ENCODE results near the gene WASF2. TPM values are rescaled to one million over a fixed set of nuclear protein-coding genes. Genes with fewer than 3 reads are reported as not detected.
A peak's percentile ranks its signal among the peaks of the same experiment; 100 is the strongest.

The WASF2 gene
- total RNA-seq, 4 donors from 2014 or later, result 74.7 to 107 (median 79.8) TPM

- Histone ChIP-seq H3K4me1 (peaks cover 5 to 32% (median 22%) of the 10 kb centered on the region in 3 donors), H3K4me3 (no peak overlapping the region), H3K9me3 (no peaks in the 10 kb centered on the region), H3K36me3 (no peaks in the 10 kb centered on the region), H3K27ac (peak overlapping the region in 1 of 4 donors; percentile 27), H3K27me3 (no peaks in the 10 kb centered on the region)
- no peak for ATAC-seq
- TF ChIP-seq POLR2AphosphoS5 (IDR thresholded peaks at IDR 0.05) (no peak), CTCF (IDR thresholded peaks at IDR 0.05) (no peak), POLR2A (IDR thresholded peaks at IDR 0.05) (no peak), EP300 (IDR thresholded peaks at IDR 0.05) (no peak)
- 87 to 94% methylated on average over 5 to 6 of the region's 6 CpGs for WGBS, 2 donors (ENCODE audit: low coverage in 1 of 2)
Measured at GRCh38 chr1:27507960-27508665, 18.1 kb upstream of the WASF2 start.

GRCh38 chr1:27506703-27507102 lies 16.7 kb upstream of the WASF2 start:
- no peaks in the 10 kb centered on the region for H3K9me3 ChIP-seq
- H3K36me3 ChIP-seq, result no peaks in the 10 kb centered on the region
- WGBS, 2 donors (ENCODE audit: low coverage in 1 of 2), result 82 to 94% methylated on average over 3 to 4 of the region's 6 CpGs
- TF ChIP-seq POLR2AphosphoS5 (IDR thresholded peaks at IDR 0.05) (no peak), CTCF (IDR thresholded peaks at IDR 0.05) (no peak), POLR2A (IDR thresholded peaks at IDR 0.05) (no peak), EP300 (IDR thresholded peaks at IDR 0.05) (no peak)
- no peak for ATAC-seq
- H3K4me1 ChIP-seq, result peaks cover 5 to 40% (median 22%) of the 10 kb centered on the region in 3 donors
- no peak overlapping the region for H3K4me3 ChIP-seq
- no peak overlapping the region for H3K27ac ChIP-seq
- H3K27me3 ChIP-seq, result no peaks in the 10 kb centered on the region

- no peak for ATAC-seq
- no peaks in the 10 kb centered on the region for H3K36me3 ChIP-seq
- H3K27me3 ChIP-seq, result no peaks in the 10 kb centered on the region
- peaks cover 5 to 40% (median 22%) of the 10 kb centered on the region in 3 donors for H3K4me1 ChIP-seq
- H3K9me3 ChIP-seq, result no peaks in the 10 kb centered on the region
- H3K4me3 ChIP-seq, result no peak overlapping the region
- TF ChIP-seq CTCF (IDR thresholded peaks at IDR 0.05) (no peak), EP300 (IDR thresholded peaks at IDR 0.05) (no peak), POLR2AphosphoS5 (IDR thresholded peaks at IDR 0.05) (no peak)
- H3K27ac ChIP-seq, result peak overlapping the region; percentile 82 to 95 (median 93)
- 13 to 30% methylated on average over 2 to 5 of the region's 5 CpGs for WGBS, 2 donors (ENCODE audit: low coverage in 1 of 2)
Measured at GRCh38 chr1:27505420-27505680, 15.4 kb upstream of the WASF2 start.

DNA sequence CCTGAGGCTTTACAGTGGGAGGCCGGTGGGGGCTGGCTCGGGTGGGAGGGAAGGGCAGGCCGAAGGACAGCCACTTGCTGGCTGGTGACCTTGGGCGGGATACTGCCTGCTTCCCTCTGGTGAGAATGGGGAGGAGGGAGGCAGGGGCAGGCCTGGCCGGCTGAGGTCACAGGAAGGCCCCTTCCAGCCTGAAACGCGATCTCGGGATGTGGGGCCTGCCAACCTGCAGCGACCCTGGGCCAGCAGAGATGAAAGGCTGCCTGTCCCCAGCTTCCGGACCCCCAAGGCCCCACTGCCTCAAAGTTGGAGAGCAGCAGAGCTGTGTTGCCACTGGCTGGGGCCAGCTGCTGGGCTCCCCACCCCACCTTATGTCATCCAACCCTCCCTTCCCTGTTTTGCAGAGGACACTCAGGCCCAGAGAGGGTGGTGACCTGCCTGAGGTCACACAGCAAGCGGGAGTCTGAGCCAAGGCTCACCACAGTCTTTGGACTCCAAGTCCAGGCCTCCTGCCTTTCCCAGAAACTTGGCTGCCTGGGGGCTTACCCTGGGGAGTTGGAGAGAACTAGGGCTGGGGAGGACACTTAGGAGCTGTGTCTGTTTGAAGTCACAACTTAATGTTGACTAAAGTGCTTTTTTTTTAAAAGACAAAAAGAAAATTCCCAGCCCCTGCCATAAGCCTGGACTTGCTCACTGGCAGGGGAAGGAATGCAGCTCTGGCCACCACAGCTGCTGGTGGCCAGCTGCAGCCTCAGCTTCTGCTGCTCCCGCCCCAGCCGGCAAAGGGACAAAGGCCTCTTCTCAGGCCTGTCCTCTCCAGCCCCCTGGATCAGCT lies 14.8 kb upstream of the WASF2 start:
- H3K4me3 ChIP-seq, result peak overlapping the region in 1 of 2 donors; percentile 29

More for the DNA sequence above, 14.8 kb upstream of the WASF2 start:
- Histone ChIP-seq H3K27ac (peak overlapping the region; percentile 82 to 95 (median 93)), H3K9me3 (no peaks in the 10 kb centered on the region), H3K27me3 (no peaks in the 10 kb centered on the region), H3K36me3 (no peaks in the 10 kb centered on the region), H3K4me1 (peaks cover 5 to 40% (median 22%) of the 10 kb centered on the region in 3 donors)
- no peak for TF ChIP-seq POLR2A (IDR thresholded peaks at IDR 0.05)
- no peak for TF ChIP-seq EP300 (IDR thresholded peaks at IDR 0.05)
- TF ChIP-seq POLR2AphosphoS5 (IDR thresholded peaks at IDR 0.05), result peak; percentile 8
- no peak for TF ChIP-seq CTCF (IDR thresholded peaks at IDR 0.05)
- peak; percentile 88 for ATAC-seq
- 12 to 33% methylated on average over 2 to 3 of the region's 13 CpGs for WGBS, 2 donors (ENCODE audit: low coverage in 1 of 2)
